NCI-H2081 treated with DMSO at 0.1 percent for 48 hours (cell line): ENCODE data around the gene CTTNBP2.

ENCODE experiments used
- DNase-seq: peaks from one replicate; lab custom pipeline; 2025; lab: John Stamatoyannopoulos, UW

The CTTNBP2 gene

GRCh38 chr7:117683430-117684175 lies 189.6 kb downstream of the CTTNBP2 start:
- DNase-seq = no peak

GRCh38 chr7:117682681-117683385 lies 190.4 kb downstream of the CTTNBP2 start:
- no peak for DNase-seq

GRCh38 chr7:117679120-117679519 lies 194.1 kb downstream of the CTTNBP2 start:
- DNase-seq = no peak

- no peak for DNase-seq
Measured at GRCh38 chr7:117675497-117676435, 197.5 kb downstream of the CTTNBP2 start.

GRCh38 chr7:117674617-117675016 lies 198.6 kb downstream of the CTTNBP2 start:
- no peak for DNase-seq

- DNase-seq = no peak
Measured at GRCh38 chr7:117673839-117674238, 199.4 kb downstream of the CTTNBP2 start.

- no peak for DNase-seq
Measured at GRCh38 chr7:117673367-117673766, 199.9 kb downstream of the CTTNBP2 start.

- DNase-seq = no peak
Measured at GRCh38 chr7:117672453-117672852, 200.8 kb downstream of the CTTNBP2 start.

GRCh38 chr7:117669818-117670217 lies 203.4 kb downstream of the CTTNBP2 start:
- DNase-seq = no peak

GRCh38 chr7:117667456-117667855 lies 205.8 kb downstream of the CTTNBP2 start:
- no peak for DNase-seq

- no peak for DNase-seq
Measured at GRCh38 chr7:117666689-117667088, 206.6 kb downstream of the CTTNBP2 start.

GRCh38 chr7:117666031-117666430 lies 207.2 kb downstream of the CTTNBP2 start:
- no peak for DNase-seq

- no peak for DNase-seq
Measured at GRCh38 chr7:117665368-117665767, 207.9 kb downstream of the CTTNBP2 start.

- DNase-seq = no peak
Measured at GRCh38 chr7:117664047-117664446, 209.2 kb downstream of the CTTNBP2 start.

GRCh38 chr7:117661328-117661727 lies 211.9 kb downstream of the CTTNBP2 start:
- DNase-seq = no peak
